GM12878 (cell line): ENCODE measurements around the gene ZBTB33. TPM values are rescaled to one million over a fixed set of nuclear protein-coding genes. Genes with fewer than 3 reads are reported as not detected.

ENCODE experiments used
- ATAC-seq: fragments of 200-7000 bp; cut with Tn5 transposase; 3 replicates; pipeline ENCODE4 v1.9.1; 2020; ENCODE audit warnings: mild to moderate bottlenecking, moderate library complexity
- BruUV-seq: library from RNA; stranded (reverse); fragments of 400-500 nt; replicated peaks from 2 replicates; lab custom pipeline; 2021; lab: Mats Ljungman, UMichigan
- CTCF ChIA-PET: fragments of 300-600 bp; sonication (Branson Sonifier 250); formaldehyde crosslinking; extraction: SDS; loops from one replicate; lab custom pipeline; 2021; ENCODE audit warnings: inconsistent platforms; lab: Yijun Ruan, JAX
- POLR2A ChIA-PET: fragments of 350-600 bp; formaldehyde crosslinking; extraction: SDS; loops from one replicate; lab custom pipeline; 2021; ENCODE audit warnings: inconsistent platforms; lab: Charles Lee
- RAD21 ChIA-PET: fragments of 300-600 bp; sonication (Branson Sonifier 250); formaldehyde crosslinking; loops from one replicate; lab custom pipeline; 2023; ENCODE audit warnings: antibody characterized with exemption; ENCODE audit not compliant: unreplicated experiment; lab: Charles Lee
- SMC1A ChIA-PET: fragments of 300-600 bp; sonication (Branson Sonifier 250); formaldehyde crosslinking; loops from one replicate; lab custom pipeline; 2023; ENCODE audit not compliant: unreplicated experiment, uncharacterized antibody; lab: Charles Lee
- DNase-seq: peaks from one replicate; pipeline ENCODE4 v3.0.0-alpha.2; 2011; ENCODE audit warnings: low read depth, low spot score
- FAIRE-seq: peaks from 3 replicates; lab custom pipeline; 2011; peaks lifted over from hg19 to GRCh38; lab: Jason Lieb, UNC
- H2AFZ ChIP-seq: 2 replicates; pipeline ENCODE4 v1.6.0; 2011; ENCODE audit warnings: low read depth, low read length, control low read depth; ENCODE audit not compliant: control insufficient read depth
- H3K27ac ChIP-seq: 2 replicates; pipeline ENCODE4 v1.5.1; 2011; ENCODE audit warnings: control low read depth; ENCODE audit not compliant: control insufficient read depth, insufficient read depth
- H3K27me3 ChIP-seq, 2 experiments: replicated peaks in 1 of 2; 2 replicates each; pipeline versions ENCODE4 v1.6.0 to v1.6.1; 2011; ENCODE audit warnings: low read length in 1 of 2; ENCODE audit not compliant: control insufficient read depth in 2 of 2, insufficient read depth in 2 of 2
- H3K36me3 ChIP-seq, 2 experiments: 2 replicates each; pipeline ENCODE4 v1.5.1; 2011; ENCODE audit warnings: low read length in 1 of 2; ENCODE audit not compliant: control insufficient read depth in 2 of 2, insufficient read depth in 2 of 2
- H3K4me1 ChIP-seq: 2 replicates; pipeline ENCODE4 v1.6.1; 2011; ENCODE audit warnings: mild to moderate bottlenecking, low read length, moderate library complexity, mixed read lengths; ENCODE audit not compliant: control insufficient read depth, insufficient read depth
- H3K4me2 ChIP-seq: 2 replicates; pipeline ENCODE4 v1.6.0; 2011; ENCODE audit warnings: control low read depth; ENCODE audit not compliant: control insufficient read depth, insufficient read depth
- H3K4me3 ChIP-seq: fragments of 200-600 bp; sonication (generic); 2 replicates; pipeline ENCODE4 v1.5.1; 2016
- H3K79me2 ChIP-seq: 2 replicates; pipeline ENCODE4 v1.6.0; 2011; ENCODE audit warnings: low read length; ENCODE audit not compliant: control insufficient read depth, insufficient read depth
- H3K9ac ChIP-seq: 2 replicates; pipeline ENCODE4 v1.8.0; 2011; ENCODE audit warnings: low read length, control low read depth, mixed read lengths; ENCODE audit not compliant: control insufficient read depth, insufficient read depth
- H3K9me3 ChIP-seq: replicated peaks from 3 replicates; pipeline ENCODE4 v1.5.1; 2011; ENCODE audit warnings: mild to moderate bottlenecking, low read length; ENCODE audit not compliant: control insufficient read depth, insufficient read depth
- H4K20me1 ChIP-seq: 2 replicates; pipeline ENCODE4 v1.6.0; 2011; ENCODE audit not compliant: control insufficient read depth, insufficient read depth
- CEBPB ChIP-seq, 2 experiments: fragments of 150-350 bp in 1 of 2; IDR thresholded peaks; 2 replicates each; pipeline ENCODE4 v1.6.1; 2012 to 2014; ENCODE audit warnings: low read depth in 2 of 2, low read length in 2 of 2, borderline replicate concordance in 1 of 2, inconsistent platforms in 1 of 2
- E2F8 ChIP-seq: fragments of 450-650 bp; IDR thresholded peaks from 2 replicates; pipeline ENCODE4 v1.6.1; 2018; ENCODE audit warnings: mild to moderate bottlenecking, low read depth, moderate library complexity; ENCODE audit not compliant: partially characterized antibody
- NFIC ChIP-seq: IDR thresholded peaks from 2 replicates; pipeline ENCODE4 v1.6.1; 2012; ENCODE audit warnings: low read depth, mild to moderate bottlenecking, inconsistent platforms, low read length, moderate library complexity
- TCF3 ChIP-seq: IDR thresholded peaks from 2 replicates; pipeline ENCODE4 v1.6.1; 2012; ENCODE audit warnings: low read depth, mild to moderate bottlenecking, low read length, borderline replicate concordance; ENCODE audit not compliant: insufficient read depth
- YBX1 ChIP-seq: fragments of 450-650 bp; IDR thresholded peaks from 2 replicates; pipeline ENCODE4 v1.6.1; 2016; ENCODE audit warnings: antibody characterized with exemption
- WGBS: methylation state at CpG from one replicate; pipeline ENCODE4 v1.1.6; 2016; ENCODE audit warnings: low lambda C conversion rate; ENCODE audit not compliant: insufficient replicate concordance, insufficient coverage; ENCODE audit errors: missing lambda C conversion rate; 5-methylcytosine and 5-hydroxymethylcytosine counted together
- in situ Hi-C: fragments of 300-500 bp; cut with MboI; formaldehyde crosslinking; loops from 9 replicates; pipeline ENCODE4 v1.14.3; 2018; ENCODE audit warnings: mixed read lengths
- intact Hi-C: fragments of 100-400 bp; cut with micrococcal nuclease; formaldehyde crosslinking; loops from one replicate; pipeline ENCODE4 v1.14.2; 2022; ENCODE audit not compliant: unreplicated experiment
- polyA plus RNA-seq, 11 experiments: library from polyadenylated mRNA; depleted of rRNA in 4 of 11; unstranded in 6 of 11; stranded (reverse) in 5 of 11; fragments of >200 nt; fragmentation: Nextera tagmentation in 4 of 11; fragmentation: Illumina TruSeq in 1 of 11; extraction: Ambion mirVana in 4 of 11; extraction: Trizol in 1 of 11; gene quantifications; 1 replicate in 1 of 11; 2 replicates in 10 of 11; pipeline versions ENCODE4 v1.2.1 to v1.2.3, GENCODE V29; 2011 to 2016; ENCODE audit warnings: inconsistent platforms in 2 of 11, missing spikeins in 2 of 11, low read depth in 1 of 11
- total RNA-seq, 4 experiments: library from RNA; depleted of rRNA in 3 of 4; stranded (reverse); fragments of >200 nt in 3 of 4; fragmentation: Illumina TruSeq in 1 of 4; extraction: Trizol in 1 of 4; gene quantifications; 2 replicates each; pipeline versions ENCODE4 v1.2.1 to v1.2.3, GENCODE V29; 2013 to 2021

The ZBTB33 gene
- total and polyA plus RNA-seq, 10 of the 15 experiments (the other 5 are each of a cell fraction or from before 2014, with no cell fraction given), result 5.2 to 26.3 (median 18.3) TPM

DNA sequence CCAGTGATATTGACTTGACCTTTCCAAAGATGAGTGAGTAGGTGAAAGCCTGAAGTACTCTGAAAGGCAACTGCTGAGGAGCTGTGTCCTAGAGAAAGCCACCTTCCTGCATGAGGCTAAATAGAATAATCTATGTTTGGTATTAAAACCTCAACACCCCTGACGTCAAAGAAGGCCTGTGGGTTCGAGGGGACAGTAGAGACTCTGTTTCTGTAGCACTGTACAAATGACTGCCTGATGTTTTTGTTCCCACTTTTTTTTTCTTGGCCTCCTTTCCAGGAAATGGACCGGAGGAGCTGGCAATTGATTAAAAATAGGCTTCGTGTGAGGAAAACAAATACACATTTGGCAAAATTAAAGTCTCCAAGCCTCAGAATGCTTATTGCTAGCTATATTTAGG, 31.1 kb downstream of the ZBTB33 start:
- ChIA-PET RAD21 (no interaction called here), CTCF (interaction anchor here (1.5 kb wide), 1 partner anchor 12 kb away, joined by 3 read pairs; no protein-coding TSS in a partner anchor)
- H3K4me1 ChIP-seq, result peaks cover 6% of the 10 kb centered on the region

More for the DNA sequence above, 31.1 kb downstream of the ZBTB33 start:
- Histone ChIP-seq H3K36me3 (no peaks in the 10 kb centered on the region), H3K9me3 (no peaks in the 10 kb centered on the region), H4K20me1 (no peaks in the 10 kb centered on the region), H3K9ac (no peak overlapping the region), H2AFZ (no peak overlapping the region), H3K27me3 (no peaks in the 10 kb centered on the region), H3K4me2 (no peak overlapping the region), H3K4me3 (no peak overlapping the region), H3K79me2 (no peaks in the 10 kb centered on the region), H3K27ac (no peak overlapping the region)
- ChIA-PET POLR2A (no interaction called here), SMC1A (interaction anchor here (1.1 to 1.2 kb wide), 2 partner anchors 26 to 157 kb away, joined by 3 read pairs; no protein-coding TSS in a partner anchor)
- no TSS peak for BruUV-seq
- FAIRE-seq, result no peak
- in situ Hi-C loops (no loop called here), intact Hi-C loops (no loop called here)
- no peak for TF ChIP-seq NFIC
- no peak for TF ChIP-seq YBX1
- no peak for TF ChIP-seq CEBPB (IDR thresholded peaks at IDR 0.05; ENCODE audit: borderline replicate concordance in 1 of 2, low read depth in 2 of 2, low read length in 2 of 2)
- TF ChIP-seq E2F8, result no peak
- TF ChIP-seq TCF3, result no peak
- no peak for ATAC-seq
- DNase-seq, result no peak
- 36% methylated on average over 4 of the region's 4 CpGs for WGBS
